KMS-11 (cell line): Measurements from ENCODE around the gene MCM7.

ENCODE experiments used
- H2AFZ ChIP-seq: fragments of 200-600 bp; sonication (generic); 2 replicates; pipeline ENCODE4 v1.6.1; 2016; ENCODE audit warnings: antibody characterized with exemption, mixed run types, low read depth
- H3K27ac ChIP-seq: fragments of 200-600 bp; sonication (generic); 2 replicates; pipeline ENCODE4 v1.6.1; 2016; ENCODE audit warnings: mild to moderate bottlenecking, mixed run types
- H3K27me3 ChIP-seq: fragments of 200-600 bp; sonication (generic); 2 replicates; pipeline ENCODE4 v1.6.1; 2017; ENCODE audit warnings: mild to moderate bottlenecking, low read depth, mixed run types, moderate library complexity; ENCODE audit not compliant: insufficient read depth
- H3K36me3 ChIP-seq: fragments of 200-600 bp; sonication (generic); 2 replicates; pipeline ENCODE4 v1.6.1; 2017; ENCODE audit warnings: mild to moderate bottlenecking, mixed run types; ENCODE audit not compliant: insufficient read depth
- H3K4me1 ChIP-seq: fragments of 200-600 bp; sonication (generic); 2 replicates; pipeline ENCODE4 v1.6.1; 2016; ENCODE audit warnings: mild to moderate bottlenecking, low read depth, mixed run types; ENCODE audit not compliant: poor library complexity, severe bottlenecking
- H3K4me2 ChIP-seq: fragments of 200-600 bp; sonication (generic); 2 replicates; pipeline ENCODE4 v1.7.0; 2016; ENCODE audit warnings: mild to moderate bottlenecking, mixed run types
- H3K4me3 ChIP-seq: fragments of 200-600 bp; sonication (generic); IDR thresholded peaks from 2 replicates; pipeline ENCODE4 v1.6.1; 2017; ENCODE audit warnings: low read depth, low read length, mixed read lengths; ENCODE audit not compliant: insufficient read depth
- H3K79me2 ChIP-seq: fragments of 200-600 bp; sonication (generic); 2 replicates; pipeline ENCODE4 v1.6.1; 2016; ENCODE audit warnings: low read depth, mixed run types; ENCODE audit not compliant: insufficient read depth
- H3K9ac ChIP-seq: fragments of 200-600 bp; sonication (generic); 2 replicates; pipeline ENCODE4 v1.6.1; 2016; ENCODE audit warnings: mild to moderate bottlenecking, mixed run types
- H4K20me1 ChIP-seq: fragments of 200-600 bp; sonication (generic); 2 replicates; pipeline ENCODE4 v1.6.1; 2016; ENCODE audit warnings: mild to moderate bottlenecking, mixed run types; ENCODE audit not compliant: insufficient read depth
- TF ChIP-seq, protein P1 (sequence below): fragments of 200-600 bp; sonication (generic); conservative IDR thresholded peaks from 2 replicates; pipeline ENCODE4 v1.6.1; 2017; ENCODE audit warnings: low read depth, mild to moderate bottlenecking, antibody characterized with exemption, low read length, moderate library complexity, mixed read lengths

Gene MCM7

DNA sequence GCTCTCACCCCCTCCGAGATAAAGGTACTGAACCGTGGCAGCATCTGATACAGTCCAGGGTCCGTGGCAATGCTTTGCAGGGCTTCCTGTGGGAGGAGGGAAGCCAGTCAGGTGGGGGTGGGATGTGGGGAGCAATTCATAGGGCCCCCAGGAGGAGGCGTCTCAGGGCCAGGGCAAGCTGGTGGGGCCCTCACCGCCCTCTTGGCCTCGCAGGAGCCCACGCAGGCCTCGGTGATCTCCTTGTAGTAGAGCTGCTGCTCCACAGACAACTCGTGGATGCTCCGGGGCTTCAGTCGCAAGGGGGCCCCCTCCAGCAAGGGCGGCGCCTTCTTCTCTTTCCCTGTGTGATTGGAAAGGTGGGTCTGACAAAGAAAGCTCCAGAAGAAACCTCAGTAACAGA, 10.7 kb upstream of the MCM7 start:
- H3K36me3 ChIP-seq = peaks cover 3% of the 10 kb centered on the region; the same call in 1 of the 2 replicates
- H3K4me2 ChIP-seq = no peak overlapping the region

DNA sequence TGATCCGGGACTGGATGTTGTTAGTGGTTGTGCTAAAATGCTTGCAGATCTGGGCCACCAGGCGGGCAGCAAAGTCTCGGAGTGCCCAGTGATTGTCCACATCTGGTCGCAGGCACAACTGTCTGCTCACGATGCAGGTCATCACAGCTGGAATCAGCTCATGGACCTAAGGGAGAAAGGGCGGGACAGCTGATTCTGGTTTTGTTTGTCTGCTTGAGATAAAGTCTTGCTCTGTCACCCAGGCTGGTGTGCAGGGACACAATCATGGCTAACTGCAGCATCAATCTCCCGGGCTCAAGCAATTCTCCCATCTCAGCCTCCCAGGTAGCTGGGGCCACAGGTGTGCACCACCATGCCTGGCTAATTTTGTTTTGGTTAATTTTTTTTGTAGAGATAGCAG, 10.0 kb upstream of the MCM7 start:
- Histone ChIP-seq H3K36me3 (peaks cover 3% of the 10 kb centered on the region; the same call in 1 of the 2 replicates), H3K27me3 (no peaks in the 10 kb centered on the region), H3K27ac (no peak overlapping the region), H3K4me3 (no peak overlapping the region), H3K79me2 (no peaks in the 10 kb centered on the region), H4K20me1 (no peaks in the 10 kb centered on the region), H3K4me2 (no peak overlapping the region), H3K9ac (no peak overlapping the region), H3K4me1 (no peaks in the 10 kb centered on the region), H2AFZ (no peak overlapping the region)
- TF ChIP-seq, protein P1, sequence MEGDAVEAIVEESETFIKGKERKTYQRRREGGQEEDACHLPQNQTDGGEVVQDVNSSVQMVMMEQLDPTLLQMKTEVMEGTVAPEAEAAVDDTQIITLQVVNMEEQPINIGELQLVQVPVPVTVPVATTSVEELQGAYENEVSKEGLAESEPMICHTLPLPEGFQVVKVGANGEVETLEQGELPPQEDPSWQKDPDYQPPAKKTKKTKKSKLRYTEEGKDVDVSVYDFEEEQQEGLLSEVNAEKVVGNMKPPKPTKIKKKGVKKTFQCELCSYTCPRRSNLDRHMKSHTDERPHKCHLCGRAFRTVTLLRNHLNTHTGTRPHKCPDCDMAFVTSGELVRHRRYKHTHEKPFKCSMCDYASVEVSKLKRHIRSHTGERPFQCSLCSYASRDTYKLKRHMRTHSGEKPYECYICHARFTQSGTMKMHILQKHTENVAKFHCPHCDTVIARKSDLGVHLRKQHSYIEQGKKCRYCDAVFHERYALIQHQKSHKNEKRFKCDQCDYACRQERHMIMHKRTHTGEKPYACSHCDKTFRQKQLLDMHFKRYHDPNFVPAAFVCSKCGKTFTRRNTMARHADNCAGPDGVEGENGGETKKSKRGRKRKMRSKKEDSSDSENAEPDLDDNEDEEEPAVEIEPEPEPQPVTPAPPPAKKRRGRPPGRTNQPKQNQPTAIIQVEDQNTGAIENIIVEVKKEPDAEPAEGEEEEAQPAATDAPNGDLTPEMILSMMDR = no peak

More for the DNA sequence above, 10.7 kb upstream of the MCM7 start:
- Histone ChIP-seq H3K9ac (no peak overlapping the region), H3K4me3 (no peak overlapping the region), H3K4me1 (no peaks in the 10 kb centered on the region), H4K20me1 (no peaks in the 10 kb centered on the region), H3K27me3 (no peaks in the 10 kb centered on the region), H2AFZ (no peak overlapping the region), H3K79me2 (no peaks in the 10 kb centered on the region), H3K27ac (no peak overlapping the region)
- TF ChIP-seq, protein P1 = no peak

DNA sequence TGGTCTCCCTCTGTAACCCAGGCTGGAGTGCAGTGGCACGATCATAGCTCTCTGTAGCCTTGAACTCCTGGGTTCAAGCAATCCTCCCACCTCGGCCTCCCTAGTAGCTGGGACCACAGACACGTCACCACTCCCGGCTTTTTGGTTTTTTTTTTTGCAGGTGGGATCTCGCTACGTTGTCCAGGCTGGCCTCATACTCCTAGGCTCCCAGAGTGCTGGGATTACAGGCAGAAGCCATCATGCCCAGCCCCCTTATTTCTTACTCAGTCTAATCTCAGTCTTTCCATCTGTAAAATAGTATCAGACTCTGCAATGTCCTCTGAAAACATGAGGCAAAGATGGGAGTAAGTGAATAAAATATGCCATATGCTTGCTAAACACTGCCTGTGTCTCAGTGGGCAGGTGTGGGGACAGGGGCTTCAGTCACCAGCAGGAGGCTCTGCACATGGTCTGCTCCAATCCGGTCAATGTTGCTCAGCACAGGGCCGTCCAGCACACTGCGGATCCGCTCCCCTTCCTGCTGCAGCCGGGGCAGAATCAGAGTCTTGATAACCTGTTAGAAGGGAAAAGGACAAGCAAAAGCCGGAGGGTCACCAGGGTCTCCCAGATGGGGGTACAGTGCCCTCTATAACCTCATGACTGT, 8.4 kb upstream of the MCM7 start:
- TF ChIP-seq, protein P1 = no peak
- no peaks in the 10 kb centered on the region for H3K27me3 ChIP-seq
- no peak overlapping the region for H3K9ac ChIP-seq
- no peak overlapping the region for H3K27ac ChIP-seq
- H4K20me1 ChIP-seq = no peaks in the 10 kb centered on the region
- H3K4me1 ChIP-seq = no peaks in the 10 kb centered on the region
- H3K79me2 ChIP-seq = no peaks in the 10 kb centered on the region
- peaks cover 3% of the 10 kb centered on the region; the same call in 1 of the 2 replicates for H3K36me3 ChIP-seq
- no peak overlapping the region for H2AFZ ChIP-seq
- H3K4me3 ChIP-seq = no peak overlapping the region
- H3K4me2 ChIP-seq = no peak overlapping the region

DNA sequence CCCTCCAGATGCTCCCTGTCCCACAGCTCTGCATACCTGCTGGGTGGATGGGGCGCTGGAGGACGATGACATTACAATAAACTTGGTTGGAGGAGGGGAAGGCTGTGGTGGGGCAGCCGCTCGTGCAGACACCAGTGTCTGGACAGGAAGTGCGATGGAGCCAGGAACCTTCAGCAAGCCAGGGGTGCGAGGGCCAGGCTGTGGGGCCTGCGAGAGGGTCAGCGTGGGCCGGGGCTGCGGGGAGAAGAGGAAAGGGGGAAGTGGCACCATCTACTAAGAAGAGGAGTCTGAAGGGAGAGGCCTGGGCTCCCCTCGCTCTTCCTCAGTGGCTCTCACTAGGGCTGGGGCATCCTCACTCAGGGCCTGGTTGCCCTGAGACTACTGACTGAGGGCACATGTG, 6.7 kb upstream of the MCM7 start:
- Histone ChIP-seq H3K9ac (no peak overlapping the region), H4K20me1 (no peaks in the 10 kb centered on the region), H2AFZ (no peak overlapping the region), H3K4me1 (no peaks in the 10 kb centered on the region), H3K27ac (no peak overlapping the region), H3K79me2 (no peaks in the 10 kb centered on the region), H3K4me2 (no peak overlapping the region), H3K4me3 (no peak overlapping the region), H3K27me3 (no peaks in the 10 kb centered on the region), H3K36me3 (no peaks in the 10 kb centered on the region; the same call in 1 of the 2 replicates)
- TF ChIP-seq, protein P1 = no peak
